ENCODE data around the gene SLC38A4. TPM values are rescaled to one million over a fixed set of nuclear protein-coding genes. Genes with fewer than 3 reads are reported as not detected.

The SLC38A4 gene
- total RNA-seq, 1 donor from 2014 or later = 9.4 TPM

DNA sequence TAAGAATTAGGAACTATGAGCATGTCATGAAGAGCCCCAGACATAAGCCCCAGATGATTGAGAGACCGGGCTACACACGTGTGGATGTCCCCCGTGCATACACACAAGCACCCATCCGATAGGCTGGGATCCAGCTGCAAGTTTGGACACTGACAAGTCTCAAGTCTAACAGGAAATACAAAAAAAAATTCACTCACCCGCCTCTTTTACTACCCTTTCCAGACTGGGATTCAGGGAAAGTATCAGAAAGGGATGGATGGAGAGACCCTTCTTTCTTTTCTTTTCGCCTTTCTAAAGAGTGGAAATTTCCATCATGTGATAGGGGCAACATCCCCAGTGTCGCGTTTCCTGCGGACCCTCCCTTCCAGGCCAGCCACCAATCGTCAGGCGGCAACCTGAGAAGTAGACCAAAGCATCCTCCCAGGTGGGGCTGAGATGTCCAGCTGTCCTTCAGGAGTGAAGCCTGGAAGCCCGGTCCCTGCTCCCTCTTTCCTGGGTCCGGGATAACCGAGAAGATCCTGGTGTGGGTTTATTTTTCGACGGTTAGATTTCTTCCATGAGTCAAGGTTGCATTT is 6.4 kb upstream of the SLC38A4 start:
- no peak for DNase-seq (ENCODE audit: low spot score, unreplicated experiment)
- Mint-ChIP-seq H3K4me3 (ENCODE audit: low read depth) (peak overlapping the region; percentile 73), H3K4me1 (ENCODE audit: low read depth) (peaks cover 7% of the 10 kb centered on the region), H3K27me3 (peaks cover 79% of the 10 kb centered on the region), H3K9me3 (ENCODE audit: low read depth) (no peaks in the 10 kb centered on the region), H3K36me3 (ENCODE audit: insufficient read depth) (no peaks in the 10 kb centered on the region), H3K27ac (no peak overlapping the region)
- TF ChIP-seq, protein P1, sequence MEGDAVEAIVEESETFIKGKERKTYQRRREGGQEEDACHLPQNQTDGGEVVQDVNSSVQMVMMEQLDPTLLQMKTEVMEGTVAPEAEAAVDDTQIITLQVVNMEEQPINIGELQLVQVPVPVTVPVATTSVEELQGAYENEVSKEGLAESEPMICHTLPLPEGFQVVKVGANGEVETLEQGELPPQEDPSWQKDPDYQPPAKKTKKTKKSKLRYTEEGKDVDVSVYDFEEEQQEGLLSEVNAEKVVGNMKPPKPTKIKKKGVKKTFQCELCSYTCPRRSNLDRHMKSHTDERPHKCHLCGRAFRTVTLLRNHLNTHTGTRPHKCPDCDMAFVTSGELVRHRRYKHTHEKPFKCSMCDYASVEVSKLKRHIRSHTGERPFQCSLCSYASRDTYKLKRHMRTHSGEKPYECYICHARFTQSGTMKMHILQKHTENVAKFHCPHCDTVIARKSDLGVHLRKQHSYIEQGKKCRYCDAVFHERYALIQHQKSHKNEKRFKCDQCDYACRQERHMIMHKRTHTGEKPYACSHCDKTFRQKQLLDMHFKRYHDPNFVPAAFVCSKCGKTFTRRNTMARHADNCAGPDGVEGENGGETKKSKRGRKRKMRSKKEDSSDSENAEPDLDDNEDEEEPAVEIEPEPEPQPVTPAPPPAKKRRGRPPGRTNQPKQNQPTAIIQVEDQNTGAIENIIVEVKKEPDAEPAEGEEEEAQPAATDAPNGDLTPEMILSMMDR (IDR thresholded peaks at IDR 0.05; ENCODE audit: unreplicated experiment) = no peak

DNA sequence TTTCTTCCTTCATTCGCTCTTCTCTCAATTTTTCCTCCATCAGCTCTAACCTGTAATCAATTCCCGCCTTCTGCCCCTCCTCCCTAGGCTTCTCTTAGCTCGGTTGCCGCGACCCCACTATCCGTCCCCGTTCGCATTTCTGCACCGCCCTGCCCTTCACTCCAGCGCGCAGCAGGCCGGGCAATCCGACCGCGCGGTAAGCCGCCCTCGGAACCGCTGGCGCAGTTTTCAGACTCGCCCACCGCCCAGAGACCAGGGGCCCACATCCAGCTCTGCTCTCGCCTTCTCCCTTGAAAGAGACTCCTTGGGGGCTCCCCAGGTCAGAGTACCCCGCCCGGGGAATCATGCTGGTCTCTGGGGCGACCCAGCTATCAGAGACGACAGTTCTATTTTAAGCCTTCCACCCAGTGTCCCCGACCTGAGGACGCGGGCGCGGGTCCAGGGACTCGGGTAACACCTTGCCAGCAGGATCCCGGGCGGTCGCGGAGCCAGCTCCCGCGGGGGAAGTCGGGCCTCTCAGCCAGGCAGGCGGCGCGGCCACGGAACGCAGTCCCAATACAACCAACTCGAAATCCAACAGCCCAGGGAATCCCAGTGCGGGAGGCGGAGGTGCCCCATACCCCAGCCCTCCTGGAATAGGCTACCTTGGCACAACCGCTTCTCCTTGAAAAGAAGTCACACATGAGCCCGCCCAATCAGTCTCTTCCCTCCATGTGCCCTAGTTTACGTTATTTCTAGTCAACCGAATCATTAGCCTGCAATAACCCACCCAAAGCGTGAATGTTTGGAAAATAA is 5.7 kb upstream of the SLC38A4 start:
- TF ChIP-seq, protein P1 (IDR thresholded peaks at IDR 0.05; ENCODE audit: unreplicated experiment) = no peak
- peaks cover 7% of the 10 kb centered on the region for H3K4me1 Mint-ChIP-seq (ENCODE audit: low read depth)
- H3K4me3 Mint-ChIP-seq (ENCODE audit: low read depth) = peak overlapping the region; percentile 73
- H3K36me3 Mint-ChIP-seq (ENCODE audit: insufficient read depth) = no peaks in the 10 kb centered on the region
- no peak overlapping the region for H3K27ac Mint-ChIP-seq
- DNase-seq (ENCODE audit: low spot score, unreplicated experiment) = peak; percentile 22
- peaks cover 81% of the 10 kb centered on the region for H3K27me3 Mint-ChIP-seq
- no peaks in the 10 kb centered on the region for H3K9me3 Mint-ChIP-seq (ENCODE audit: low read depth)

DNA sequence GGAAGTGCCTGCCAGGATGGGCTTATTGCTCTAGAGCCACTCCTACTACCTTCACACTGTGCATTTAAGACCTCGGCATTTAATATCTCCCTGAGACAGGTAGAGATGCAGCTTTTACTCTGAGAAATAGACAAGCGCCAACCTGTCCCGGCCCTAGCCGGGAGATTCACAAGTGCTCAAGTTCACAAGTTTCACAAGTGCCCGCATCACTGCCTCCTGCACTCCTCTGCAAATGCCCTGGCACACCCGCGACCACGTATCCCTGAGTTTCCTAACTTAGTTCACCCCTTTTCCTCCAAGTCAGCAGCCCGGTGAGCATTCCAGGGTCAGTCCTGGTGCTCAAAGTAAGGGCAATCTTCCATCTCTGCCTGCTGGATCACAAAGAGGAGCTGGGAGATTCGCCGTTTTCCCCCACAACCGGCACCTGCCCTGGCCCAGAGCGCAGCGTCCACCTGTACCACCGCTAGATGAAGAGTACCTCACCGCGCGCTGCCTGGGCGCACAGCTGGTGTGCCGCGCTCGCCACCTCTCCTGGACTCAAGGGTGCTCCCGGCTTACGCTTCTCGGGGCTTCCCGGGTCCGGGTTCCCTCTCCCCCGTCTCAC is 5.0 kb upstream of the SLC38A4 start:
- no peaks in the 10 kb centered on the region for H3K36me3 Mint-ChIP-seq (ENCODE audit: insufficient read depth)
- peaks cover 87% of the 10 kb centered on the region for H3K27me3 Mint-ChIP-seq
- H3K4me3 Mint-ChIP-seq (ENCODE audit: low read depth) = peak overlapping the region; percentile 73
- peaks cover 10% of the 10 kb centered on the region for H3K4me1 Mint-ChIP-seq (ENCODE audit: low read depth)
- no peak overlapping the region for H3K27ac Mint-ChIP-seq
- no peak for DNase-seq (ENCODE audit: low spot score, unreplicated experiment)
- H3K9me3 Mint-ChIP-seq (ENCODE audit: low read depth) = no peaks in the 10 kb centered on the region
- TF ChIP-seq, protein P1 (IDR thresholded peaks at IDR 0.05; ENCODE audit: unreplicated experiment) = no peak

DNA sequence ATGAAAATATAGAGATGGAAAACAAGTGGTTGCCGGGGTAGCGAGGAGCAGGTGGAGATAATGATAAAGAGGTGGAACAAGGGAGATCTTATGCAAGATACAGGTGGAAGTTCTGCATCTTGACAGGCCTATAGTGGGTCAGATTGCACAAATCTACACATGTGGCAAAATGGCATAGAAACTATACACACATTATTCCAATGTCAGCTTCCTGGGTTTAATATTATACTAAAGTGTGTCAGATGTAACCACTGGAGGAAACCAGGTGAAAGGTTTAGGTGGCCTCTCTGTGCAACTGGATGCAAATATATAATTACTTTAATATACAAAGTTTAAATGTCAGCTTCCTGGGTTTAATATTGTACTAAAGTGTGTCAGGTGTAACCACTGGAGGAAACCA is 1.1 kb downstream of the SLC38A4 start:
- peaks cover 45% of the 10 kb centered on the region for H3K27me3 Mint-ChIP-seq
- TF ChIP-seq, protein P1 (IDR thresholded peaks at IDR 0.05; ENCODE audit: unreplicated experiment) = no peak

DNA sequence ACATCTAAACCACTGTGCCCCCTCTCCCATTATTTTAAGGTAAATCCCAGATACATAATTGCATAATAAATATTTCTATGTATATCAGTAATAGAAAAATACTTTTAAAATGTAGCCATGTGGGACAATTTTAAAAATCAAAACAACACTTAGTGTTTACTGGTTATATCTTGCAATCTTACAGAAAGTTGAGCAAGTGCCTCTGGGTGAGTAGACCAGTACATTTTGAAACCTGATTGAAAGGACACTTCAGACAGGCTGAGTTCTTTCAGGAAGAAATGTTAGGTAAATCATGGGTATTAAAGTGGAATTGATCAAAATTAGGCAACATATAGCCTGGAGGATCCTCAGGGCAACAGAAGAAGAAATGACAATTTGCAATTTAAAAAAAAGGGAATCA is 7.2 kb downstream of the SLC38A4 start:
- H3K9me3 Mint-ChIP-seq (ENCODE audit: low read depth) = peaks cover 18% of the 10 kb centered on the region
- TF ChIP-seq, protein P1 (IDR thresholded peaks at IDR 0.05; ENCODE audit: unreplicated experiment) = no peak
- H3K27ac Mint-ChIP-seq = no peak overlapping the region
- DNase-seq (ENCODE audit: low spot score, unreplicated experiment) = no peak
- peaks cover 40% of the 10 kb centered on the region for H3K4me1 Mint-ChIP-seq (ENCODE audit: low read depth)
- no peaks in the 10 kb centered on the region for H3K27me3 Mint-ChIP-seq
- peaks cover 6% of the 10 kb centered on the region for H3K36me3 Mint-ChIP-seq (ENCODE audit: insufficient read depth)
- no peak overlapping the region for H3K4me3 Mint-ChIP-seq (ENCODE audit: low read depth)

More for the DNA sequence above, 1.1 kb downstream of the SLC38A4 start:
- H3K36me3 Mint-ChIP-seq (ENCODE audit: insufficient read depth) = peaks cover 4% of the 10 kb centered on the region
- H3K4me1 Mint-ChIP-seq (ENCODE audit: low read depth) = peaks cover 39% of the 10 kb centered on the region
- peaks cover 15% of the 10 kb centered on the region for H3K9me3 Mint-ChIP-seq (ENCODE audit: low read depth)
- DNase-seq (ENCODE audit: low spot score, unreplicated experiment) = no peak
- H3K27ac Mint-ChIP-seq = no peak overlapping the region
- peak overlapping the region; percentile 27 for H3K4me3 Mint-ChIP-seq (ENCODE audit: low read depth)

All from progenitor cell of endocrine pancreas (in vitro differentiated cells).